ENCODE results near the gene ALPL.
A peak's percentile ranks its signal among the peaks of the same experiment; 100 is the strongest.

ALPL gene

GRCh38 chr1:21524220-21524619 lies 15.0 kb downstream of the ALPL start:
- H3K4me3 ChIP-seq (ENCODE audit: low read depth, low read length): no peak overlapping the region
- no peak for DNase-seq (ENCODE audit: low read depth)

GRCh38 chr1:21524686-21525339 lies 15.6 kb downstream of the ALPL start:
- no peak for DNase-seq (ENCODE audit: low read depth)
- no peak overlapping the region for H3K4me3 ChIP-seq (ENCODE audit: low read depth, low read length)

- no peak for DNase-seq (ENCODE audit: low read depth)
- no peak overlapping the region for H3K4me3 ChIP-seq (ENCODE audit: low read depth, low read length)
Measured at GRCh38 chr1:21525340-21525717, 16.1 kb downstream of the ALPL start.

- DNase-seq (ENCODE audit: low read depth): no peak
- no peak overlapping the region for H3K4me3 ChIP-seq (ENCODE audit: low read depth, low read length)
Measured at GRCh38 chr1:21526441-21526840, 17.2 kb downstream of the ALPL start.

GRCh38 chr1:21530368-21531016 lies 21.3 kb downstream of the ALPL start:
- DNase-seq (ENCODE audit: low read depth): no peak

DNA sequence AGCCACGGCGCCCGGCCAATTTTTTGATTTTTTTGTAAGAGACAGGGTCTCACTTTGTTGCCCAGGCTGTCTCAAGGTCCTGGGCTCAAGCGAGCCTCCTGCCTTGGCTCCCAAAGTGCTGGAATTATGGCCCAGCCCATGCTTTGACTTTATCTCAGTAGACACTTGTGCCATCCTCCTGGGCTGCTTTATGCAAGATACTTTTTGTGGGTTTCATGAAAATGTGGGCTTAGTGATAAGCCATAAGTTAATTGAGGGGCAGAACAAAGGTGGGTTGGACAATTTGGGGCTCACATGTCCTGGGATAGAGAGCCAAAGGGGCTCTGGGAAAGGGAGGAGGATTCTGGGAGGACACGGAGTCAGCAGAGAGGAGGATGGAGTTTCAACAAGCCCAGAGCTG lies 22.0 kb downstream of the ALPL start:
- no peak for DNase-seq (ENCODE audit: low read depth)
- H3K4me3 ChIP-seq (ENCODE audit: low read depth, low read length): no peak overlapping the region

More at GRCh38 chr1:21530368-21531016, 21.3 kb downstream of the ALPL start:
- H3K4me3 ChIP-seq (ENCODE audit: low read depth, low read length): no peak overlapping the region

- no peak for DNase-seq (ENCODE audit: low read depth)
Measured at GRCh38 chr1:21532496-21532895, 23.3 kb downstream of the ALPL start.

DNA sequence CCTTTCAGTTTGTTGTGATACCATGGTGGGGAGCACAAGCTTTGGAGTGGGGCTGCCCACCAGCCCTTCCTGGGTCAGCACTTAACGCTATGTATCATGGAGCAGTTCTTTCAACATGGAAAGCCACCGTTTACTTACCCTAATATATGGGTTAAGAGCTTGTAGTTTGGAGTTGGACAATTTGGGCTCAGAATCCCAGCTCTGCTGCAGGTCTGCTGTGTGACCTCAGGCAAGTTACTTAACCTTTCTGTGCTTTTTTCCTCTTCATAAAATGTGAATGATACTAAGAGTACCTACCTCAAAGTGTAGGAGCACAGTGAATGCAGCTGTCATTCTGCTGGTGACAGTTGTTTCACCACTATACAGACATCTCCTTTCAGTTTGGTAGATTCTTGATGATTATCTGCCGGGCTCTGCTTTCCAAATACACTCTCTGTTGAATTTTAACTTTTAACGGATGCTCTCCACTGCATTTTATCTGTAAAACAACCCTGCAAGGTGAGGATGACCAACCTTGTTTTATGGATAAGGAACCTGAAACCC lies 23.8 kb downstream of the ALPL start:
- no peak overlapping the region for H3K4me3 ChIP-seq (ENCODE audit: low read depth, low read length)
- DNase-seq (ENCODE audit: low read depth): no peak

More at GRCh38 chr1:21532496-21532895, 23.3 kb downstream of the ALPL start:
- no peak overlapping the region for H3K4me3 ChIP-seq (ENCODE audit: low read depth, low read length)

DNA sequence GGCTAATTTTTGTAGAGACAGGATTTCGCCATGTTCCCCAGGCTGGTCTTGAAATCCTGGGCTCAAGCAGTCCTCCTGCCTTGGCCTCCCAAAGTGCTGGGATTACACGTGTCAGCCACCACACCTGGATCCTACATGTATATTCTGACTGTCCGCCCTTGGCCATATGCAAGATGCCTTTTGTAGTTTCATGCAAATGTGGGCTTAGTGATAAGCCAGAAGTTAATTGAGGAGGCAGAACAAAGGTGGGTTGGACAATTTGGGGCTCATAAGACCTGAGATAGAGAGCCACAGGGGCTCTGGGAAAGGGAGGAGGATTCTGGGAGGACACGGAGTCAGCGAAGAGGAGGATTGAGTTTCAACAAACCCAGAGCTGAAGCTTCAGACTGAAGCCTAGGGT lies 24.9 kb downstream of the ALPL start:
- DNase-seq (ENCODE audit: low read depth): no peak
- no peak overlapping the region for H3K4me3 ChIP-seq (ENCODE audit: low read depth, low read length)

DNA sequence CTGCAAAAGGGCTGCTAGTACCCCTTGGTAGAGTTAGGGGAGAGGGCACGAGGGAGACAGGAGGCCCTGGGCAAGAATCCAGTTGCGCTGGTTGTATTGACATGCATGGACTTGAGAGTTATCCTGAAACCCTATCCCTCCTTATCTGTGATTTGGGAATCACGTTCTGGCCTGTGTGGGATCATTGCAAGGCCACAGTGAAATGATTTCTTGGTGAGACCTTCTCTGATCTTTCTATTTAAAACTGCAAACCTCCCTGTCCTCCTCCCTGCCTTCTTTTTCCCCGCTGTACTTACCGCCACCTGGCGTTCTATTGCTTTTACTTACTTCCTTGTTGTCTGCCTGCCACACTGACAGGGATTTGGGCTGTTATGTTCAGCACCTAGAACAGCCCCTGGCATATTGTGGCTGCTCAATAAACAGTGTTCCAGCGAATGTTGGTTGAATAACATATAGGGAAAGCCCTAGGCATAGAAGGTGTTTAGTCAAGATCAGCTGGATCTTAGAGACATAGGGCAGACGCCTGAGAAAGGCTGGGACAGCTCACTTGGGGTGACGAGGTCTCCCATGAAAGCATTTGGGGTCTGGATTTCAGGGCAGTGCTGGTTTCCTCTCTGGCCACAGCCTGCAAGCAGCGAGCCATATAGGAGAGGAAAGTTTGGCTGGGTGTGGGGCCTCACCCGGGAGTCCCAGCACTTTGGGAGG lies 25.6 kb downstream of the ALPL start:
- DNase-seq (ENCODE audit: low read depth): no peak
- H3K4me3 ChIP-seq (ENCODE audit: low read depth, low read length): no peak overlapping the region

- no peak for DNase-seq (ENCODE audit: low read depth)
- H3K4me3 ChIP-seq (ENCODE audit: low read depth, low read length): no peak overlapping the region
Measured at GRCh38 chr1:21536218-21536617, 27.0 kb downstream of the ALPL start.

GRCh38 chr1:21537511-21537931 lies 28.3 kb downstream of the ALPL start:
- DNase-seq (ENCODE audit: low read depth): no peak
- no peak overlapping the region for H3K4me3 ChIP-seq (ENCODE audit: low read depth, low read length)

DNA sequence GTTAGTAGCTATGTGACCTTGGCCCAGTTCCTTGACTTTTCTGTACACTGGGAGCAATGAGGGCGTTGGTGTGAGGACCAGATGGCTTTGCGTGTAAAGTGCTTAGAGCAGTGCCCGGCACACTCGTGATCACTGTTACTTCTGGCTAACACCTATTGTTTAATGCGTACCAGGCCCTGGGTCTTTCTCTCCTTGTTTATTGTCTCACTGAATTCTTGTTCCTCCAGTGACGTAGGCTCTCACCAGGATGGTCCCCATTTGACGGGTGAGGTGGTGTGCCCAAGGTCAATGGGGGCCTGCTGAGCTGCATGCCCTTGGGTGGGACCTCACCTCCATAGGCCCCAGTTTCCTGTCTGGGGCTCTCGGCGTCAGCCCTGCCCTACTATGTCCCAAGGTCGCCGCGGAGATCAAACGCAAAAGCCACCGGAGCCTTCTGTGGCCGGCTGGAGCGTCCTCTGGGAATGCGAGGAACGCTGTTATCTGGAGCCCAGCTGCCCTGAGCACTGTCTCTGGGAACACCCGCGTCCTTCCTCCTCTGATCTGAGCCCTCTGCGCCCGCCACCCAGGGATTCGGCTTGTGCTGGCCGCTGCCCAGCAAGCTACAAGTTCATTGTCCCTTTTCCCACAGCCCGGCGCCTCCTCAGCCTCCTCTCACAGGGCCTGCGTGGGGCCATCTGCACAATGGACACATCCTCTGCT lies 28.9 kb downstream of the ALPL start:
- no peak for DNase-seq (ENCODE audit: low read depth)
- H3K4me3 ChIP-seq (ENCODE audit: low read depth, low read length): no peak overlapping the region

DNA sequence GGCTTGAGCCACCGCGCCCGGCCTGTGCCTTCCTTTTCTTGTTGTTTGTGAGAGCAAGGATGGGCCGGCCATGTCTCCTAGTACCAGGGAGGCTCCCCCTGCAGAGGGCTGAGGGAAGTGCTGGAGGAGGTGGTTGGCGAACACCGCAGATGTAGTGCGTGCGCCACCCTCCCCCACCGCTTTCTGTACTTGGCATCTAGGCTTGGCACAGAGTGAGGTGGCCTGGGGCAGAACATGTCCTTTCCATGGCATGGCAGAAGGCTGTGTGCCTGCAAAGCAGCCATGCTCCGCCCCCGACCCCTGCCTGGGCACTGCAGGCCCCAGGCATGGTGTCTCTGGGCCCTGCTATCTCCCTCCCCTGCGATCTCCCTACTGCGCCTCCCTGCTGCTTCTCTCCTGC lies 30.7 kb downstream of the ALPL start:
- no peak for DNase-seq (ENCODE audit: low read depth)
- H3K4me3 ChIP-seq (ENCODE audit: low read depth, low read length): no peak overlapping the region

DNA sequence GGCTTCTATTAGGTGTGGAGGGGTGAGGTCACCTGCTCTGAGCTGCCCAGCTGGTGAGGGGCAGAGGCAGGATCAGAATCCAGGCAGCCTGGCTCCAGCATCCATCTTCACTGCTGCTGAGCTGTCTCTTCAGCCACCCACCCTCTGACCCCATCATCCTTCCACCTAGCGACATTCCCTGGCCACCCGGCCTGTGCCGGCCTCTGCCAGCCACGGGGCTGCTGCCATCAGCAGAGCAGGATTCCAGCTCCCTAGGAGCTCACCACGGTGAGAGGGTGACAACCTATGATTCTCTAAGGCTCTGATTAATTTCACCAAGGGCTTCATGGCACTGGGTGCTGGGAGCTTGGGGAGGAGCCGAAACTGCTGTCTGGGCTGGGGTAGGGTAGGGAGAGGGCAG lies 32.1 kb downstream of the ALPL start:
- no peak overlapping the region for H3K4me3 ChIP-seq (ENCODE audit: low read depth, low read length)
- DNase-seq (ENCODE audit: low read depth): no peak

DNA sequence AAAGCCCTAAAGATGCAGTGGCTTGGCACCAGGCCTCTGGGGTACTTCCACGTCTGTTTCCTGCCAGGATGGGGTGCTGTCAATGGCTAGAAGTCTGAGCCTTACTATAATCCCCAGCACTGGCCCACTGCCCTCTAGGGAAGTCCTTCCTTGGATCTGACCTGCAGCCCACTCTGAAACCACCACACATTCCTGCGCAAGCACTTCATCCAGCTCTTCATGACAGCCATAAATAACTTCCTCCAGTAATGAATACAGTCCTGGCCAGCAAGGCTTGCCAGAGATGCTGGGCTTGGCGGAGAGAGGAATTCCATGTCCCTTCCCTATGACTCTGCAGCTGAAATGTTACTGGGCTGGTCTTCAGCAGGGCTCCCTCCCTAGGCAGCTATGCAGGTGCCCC lies 32.6 kb downstream of the ALPL start:
- DNase-seq (ENCODE audit: low read depth): peak; percentile 57
- H3K4me3 ChIP-seq (ENCODE audit: low read depth, low read length): no peak overlapping the region

GRCh38 chr1:21543598-21543997 lies 34.4 kb downstream of the ALPL start:
- DNase-seq (ENCODE audit: low read depth): no peak
- H3K4me3 ChIP-seq (ENCODE audit: low read depth, low read length): no peak overlapping the region

- no peak for DNase-seq (ENCODE audit: low read depth)
Measured at GRCh38 chr1:21544095-21544494, 34.9 kb downstream of the ALPL start.

GRCh38 chr1:21546122-21546825 lies 37.1 kb downstream of the ALPL start:
- DNase-seq (ENCODE audit: low read depth): no peak

More at GRCh38 chr1:21544095-21544494, 34.9 kb downstream of the ALPL start:
- H3K4me3 ChIP-seq (ENCODE audit: low read depth, low read length): no peak overlapping the region

More at GRCh38 chr1:21546122-21546825, 37.1 kb downstream of the ALPL start:
- no peak overlapping the region for H3K4me3 ChIP-seq (ENCODE audit: low read depth, low read length)

Data from skeletal muscle cell (primary cell).